Smooth muscle cell (in vitro differentiated cells): Measurements from ENCODE around the gene TEKT5. TPM values are rescaled to one million over a fixed set of nuclear protein-coding genes. Genes with fewer than 3 reads are reported as not detected.

ENCODE experiments used
- DNase-seq: peaks from one replicate; lab custom pipeline; 2025; ENCODE audit not compliant: unreplicated experiment; lab: John Stamatoyannopoulos, UW
- H2AFZ ChIP-seq: fragments of 200-600 bp; sonication (generic); 2 replicates; pipeline ENCODE4 v1.6.0; 2016; ENCODE audit warnings: antibody characterized with exemption, low read depth, mild to moderate bottlenecking
- H3F3A ChIP-seq: fragments of 200-600 bp; sonication (generic); 2 replicates; pipeline ENCODE4 v1.6.0; 2017; ENCODE audit warnings: antibody characterized with exemption, low read depth
- H3K27ac ChIP-seq: fragments of 200-600 bp; sonication (generic); 2 replicates; pipeline ENCODE4 v1.5.1; 2016; ENCODE audit warnings: low read depth, mild to moderate bottlenecking
- H3K27me3 ChIP-seq: fragments of 200-600 bp; sonication (generic); 2 replicates; pipeline ENCODE4 v1.6.1; 2016; ENCODE audit warnings: low read depth, mild to moderate bottlenecking
- H3K36me3 ChIP-seq: fragments of 200-600 bp; sonication (generic); 2 replicates; pipeline ENCODE4 v1.5.1; 2016; ENCODE audit warnings: low read depth
- H3K4me1 ChIP-seq: fragments of 200-600 bp; sonication (generic); 2 replicates; pipeline ENCODE4 v1.5.1; 2016; ENCODE audit warnings: low read depth
- H3K4me2 ChIP-seq: fragments of 200-600 bp; sonication (generic); 2 replicates; pipeline ENCODE4 v1.6.0; 2016; ENCODE audit warnings: mild to moderate bottlenecking
- H3K4me3 ChIP-seq: fragments of 200-600 bp; sonication (generic); 2 replicates; pipeline ENCODE4 v1.5.1; 2016; ENCODE audit warnings: mild to moderate bottlenecking
- H3K79me2 ChIP-seq: fragments of 200-600 bp; sonication (generic); 2 replicates; pipeline ENCODE4 v1.6.0; 2016; ENCODE audit warnings: low read depth, mild to moderate bottlenecking
- H3K9ac ChIP-seq: fragments of 200-600 bp; sonication (generic); 2 replicates; pipeline ENCODE4 v1.6.0; 2016; ENCODE audit warnings: low read depth
- H3K9me3 ChIP-seq: fragments of 200-600 bp; sonication (generic); replicated peaks from 2 replicates; pipeline ENCODE4 v1.5.1; 2016; ENCODE audit warnings: low read depth
- H4K20me1 ChIP-seq: fragments of 200-600 bp; sonication (generic); 2 replicates; pipeline ENCODE4 v1.6.0; 2016; ENCODE audit warnings: low read depth
- CTCF ChIP-seq: fragments of 200-600 bp; sonication (generic); IDR thresholded peaks from 2 replicates; pipeline ENCODE4 v1.5.1; 2017; ENCODE audit warnings: borderline replicate concordance, mild to moderate bottlenecking, antibody characterized with exemption; ENCODE audit not compliant: insufficient read depth, poor library complexity, severe bottlenecking
- WGBS: methylation state at CpG from one replicate; pipeline ENCODE4 v1.1.7; 2016; ENCODE audit warnings: low lambda C conversion rate; 5-methylcytosine and 5-hydroxymethylcytosine counted together
- polyA plus RNA-seq: library from polyadenylated mRNA; unstranded; fragments of >200 nt; fragmentation: Nextera tagmentation; extraction: Ambion mirVana; gene quantifications from 2 replicates; pipeline ENCODE4 v1.2.1, GENCODE V29; 2016
- total RNA-seq: library from RNA; depleted of rRNA; stranded (reverse); fragments of >200 nt; gene quantifications from 2 replicates; pipeline ENCODE4 v1.2.3, GENCODE V29; 2014

TEKT5 gene
- total and polyA plus RNA-seq, 2 experiments from 2014 or later = not detected

GRCh38 chr16:10662212-10662611 lies 32.5 kb downstream of the TEKT5 start:
- no peak for DNase-seq
- Histone ChIP-seq H3K9me3 (no peaks in the 10 kb centered on the region), H3K27ac (no peak overlapping the region), H3K36me3 (no peaks in the 10 kb centered on the region), H3K79me2 (no peaks in the 10 kb centered on the region), H2AFZ (no peak overlapping the region), H3K4me1 (no peaks in the 10 kb centered on the region), H3K4me2 (no peak overlapping the region), H3K4me3 (no peak overlapping the region), H3F3A (no peaks in the 10 kb centered on the region), H4K20me1 (no peaks in the 10 kb centered on the region), H3K9ac (no peak overlapping the region), H3K27me3 (peaks cover 8% of the 10 kb centered on the region)
- WGBS = 87% methylated on average over 5 of the region's 5 CpGs
- TF ChIP-seq CTCF = no peak

GRCh38 chr16:10661737-10662136 lies 33.0 kb downstream of the TEKT5 start:
- no peak overlapping the region for H3K4me2 ChIP-seq
- H3K9me3 ChIP-seq = no peaks in the 10 kb centered on the region

GRCh38 chr16:10660950-10661635 lies 33.6 kb downstream of the TEKT5 start:
- peaks cover 8% of the 10 kb centered on the region for H3K27me3 ChIP-seq
- WGBS = 88% methylated on average over 8 of the region's 8 CpGs
- H3K4me1 ChIP-seq = no peaks in the 10 kb centered on the region
- no peak for TF ChIP-seq CTCF
- no peak overlapping the region for H3K27ac ChIP-seq
- no peaks in the 10 kb centered on the region for H3F3A ChIP-seq
- no peaks in the 10 kb centered on the region for H3K36me3 ChIP-seq
- H3K9ac ChIP-seq = no peak overlapping the region
- H2AFZ ChIP-seq = no peak overlapping the region
- DNase-seq = no peak
- H3K4me3 ChIP-seq = no peak overlapping the region
- H3K9me3 ChIP-seq = no peaks in the 10 kb centered on the region
- no peaks in the 10 kb centered on the region for H3K79me2 ChIP-seq
- no peak overlapping the region for H3K4me2 ChIP-seq
- no peaks in the 10 kb centered on the region for H4K20me1 ChIP-seq

More at GRCh38 chr16:10661737-10662136, 33.0 kb downstream of the TEKT5 start:
- Histone ChIP-seq H3K79me2 (no peaks in the 10 kb centered on the region), H2AFZ (no peak overlapping the region), H3F3A (no peaks in the 10 kb centered on the region), H3K4me3 (no peak overlapping the region), H4K20me1 (no peaks in the 10 kb centered on the region), H3K4me1 (no peaks in the 10 kb centered on the region), H3K9ac (no peak overlapping the region), H3K27me3 (peaks cover 8% of the 10 kb centered on the region), H3K36me3 (no peaks in the 10 kb centered on the region), H3K27ac (no peak overlapping the region)
- WGBS = 29% methylated on average over 1 of the region's 1 CpG
- TF ChIP-seq CTCF = no peak
- DNase-seq = no peak

- no peak for TF ChIP-seq CTCF
- Histone ChIP-seq H3K4me1 (no peaks in the 10 kb centered on the region), H3K4me2 (no peak overlapping the region), H4K20me1 (no peaks in the 10 kb centered on the region), H3K79me2 (no peaks in the 10 kb centered on the region), H3F3A (no peaks in the 10 kb centered on the region), H3K27ac (no peak overlapping the region), H3K9ac (no peak overlapping the region), H3K27me3 (peaks cover 5% of the 10 kb centered on the region), H3K36me3 (no peaks in the 10 kb centered on the region), H3K4me3 (no peak overlapping the region), H2AFZ (no peak overlapping the region), H3K9me3 (no peaks in the 10 kb centered on the region)
- WGBS = 96% methylated on average over 6 of the region's 6 CpGs
- no peak for DNase-seq
Measured at GRCh38 chr16:10658943-10659342, 35.8 kb downstream of the TEKT5 start.
